ENCODE results near the gene SDR9C7.
"Not testable (repeated sequence)": the region's sequence is repeated elsewhere in the genome, so short reads cannot be mapped to it uniquely, and the experiment has no call there.

Gene SDR9C7

DNA sequence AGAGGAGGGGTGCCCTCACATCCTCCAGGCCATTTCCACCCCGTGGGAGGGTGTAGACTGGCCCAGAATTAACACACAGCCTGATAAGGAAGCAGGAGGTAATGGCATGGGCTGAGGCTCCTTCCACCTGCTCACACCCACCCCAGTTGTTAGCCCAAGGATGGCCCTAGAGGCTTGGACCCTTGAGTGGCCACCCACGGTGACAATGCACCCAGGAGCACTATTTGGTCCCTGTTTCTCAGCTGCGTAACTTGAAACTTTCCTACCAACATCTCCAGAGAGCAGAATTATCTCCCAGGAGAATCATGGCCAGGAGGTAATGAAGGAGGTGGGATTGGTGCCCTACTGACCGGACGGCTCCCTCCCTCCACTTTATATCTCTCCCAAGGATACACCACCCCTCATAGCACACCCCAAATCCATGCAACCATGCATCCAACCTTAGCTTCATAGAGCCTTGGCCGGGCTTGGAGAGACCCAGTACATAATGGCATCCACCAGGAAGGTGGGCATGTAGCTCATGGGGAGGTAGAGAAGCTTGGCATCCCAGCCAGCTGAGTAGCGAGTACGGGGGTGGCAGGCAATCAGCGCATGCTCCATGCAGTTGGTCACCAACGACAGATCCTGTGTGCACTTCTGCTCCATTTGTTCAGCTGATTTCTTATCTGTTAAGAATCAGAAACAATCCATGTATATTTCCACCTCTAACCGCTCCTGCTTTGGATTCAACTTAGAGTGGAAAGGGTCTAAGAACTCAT lies 17.6 kb upstream of the SDR9C7 start:
- DNase-seq: no peak

DNA sequence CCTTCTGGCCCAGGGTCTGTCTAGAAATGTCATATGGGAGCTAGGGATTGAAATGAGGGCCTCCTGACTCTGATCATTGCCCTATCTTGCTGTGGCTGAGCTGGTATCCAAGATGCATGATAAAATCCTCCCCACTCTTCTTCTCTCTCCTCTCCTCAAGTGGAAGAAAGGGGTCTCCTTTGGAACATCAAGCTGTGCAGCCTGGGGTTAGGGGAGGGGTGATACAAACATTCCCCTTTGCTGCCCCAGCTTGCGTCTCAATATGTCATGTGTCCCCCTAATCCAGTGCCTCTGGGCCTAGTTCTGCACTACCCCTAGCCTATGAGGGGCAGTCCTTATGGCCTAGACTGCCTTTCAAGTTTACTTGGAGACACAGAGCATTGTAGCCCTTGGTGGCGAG lies 14.7 kb upstream of the SDR9C7 start:
- DNase-seq: no peak

- DNase-seq: no peak
These were observed 14.2 kb upstream of the SDR9C7 start for GRCh38 chr12:56948457-56948777.

GRCh38 chr12:56947633-56948456 lies 13.6 kb upstream of the SDR9C7 start:
- DNase-seq: no peak

- DNase-seq: no peak
These were observed 9.7 kb upstream of the SDR9C7 start for GRCh38 chr12:56943878-56944277.

GRCh38 chr12:56943374-56943773 lies 9.2 kb upstream of the SDR9C7 start:
- DNase-seq: not testable (repeated sequence)

DNA sequence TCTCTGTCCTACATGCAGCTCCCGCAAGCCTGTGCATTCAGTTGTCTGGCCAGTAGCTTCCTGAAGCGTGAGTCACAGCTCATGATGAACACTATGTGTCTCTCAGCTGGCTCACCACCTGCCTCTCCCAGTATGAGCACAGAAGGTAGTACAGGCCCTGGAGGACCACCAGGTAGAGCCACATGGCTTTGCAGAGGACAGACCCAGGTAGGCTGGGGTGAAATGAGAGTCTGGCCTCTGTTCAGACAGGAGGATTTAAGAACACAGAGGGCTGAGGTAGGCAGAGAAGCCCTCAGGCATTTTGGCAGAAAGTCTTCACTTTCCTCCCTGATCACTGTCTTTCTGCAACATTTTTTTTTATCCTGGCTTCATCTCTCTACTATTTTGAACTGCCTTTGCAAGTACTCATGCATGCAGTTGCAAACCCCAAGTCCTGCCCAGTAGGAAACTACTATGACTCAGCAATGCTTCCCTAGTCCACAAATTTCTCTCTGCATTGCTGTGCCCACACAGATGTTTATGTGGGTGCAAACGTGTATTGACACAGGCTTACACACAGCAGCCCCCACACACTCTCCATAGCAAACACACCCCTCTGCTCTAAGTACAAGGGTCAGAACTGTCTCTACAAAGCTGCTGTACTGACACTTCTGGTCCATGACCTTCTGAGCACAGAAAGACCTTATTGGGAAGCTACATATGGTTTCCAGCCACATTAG lies 7.2 kb upstream of the SDR9C7 start:
- DNase-seq: no peak

- DNase-seq: not testable (repeated sequence)
These were observed 6.7 kb upstream of the SDR9C7 start for GRCh38 chr12:56940942-56941298.

DNA sequence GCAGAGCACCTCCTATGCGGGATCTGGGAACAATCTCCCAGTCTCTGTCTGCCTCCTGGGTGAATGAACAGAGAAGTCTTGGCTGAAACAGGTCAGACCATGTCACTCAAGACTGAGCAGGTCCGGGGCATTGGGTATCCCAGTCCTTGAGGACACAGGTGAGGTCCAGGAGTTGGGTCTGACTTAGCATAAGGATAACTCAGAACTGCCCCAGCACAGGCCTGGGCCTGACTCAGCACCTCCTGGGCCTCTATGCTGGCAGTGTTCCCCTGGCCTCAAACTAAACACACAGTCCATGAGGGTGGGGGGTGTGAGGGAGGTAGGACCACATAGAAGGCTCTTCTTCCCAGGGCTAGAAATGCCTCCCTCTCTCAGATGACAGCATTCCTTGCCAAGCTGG lies 1.5 kb upstream of the SDR9C7 start:
- DNase-seq: no peak

DNA sequence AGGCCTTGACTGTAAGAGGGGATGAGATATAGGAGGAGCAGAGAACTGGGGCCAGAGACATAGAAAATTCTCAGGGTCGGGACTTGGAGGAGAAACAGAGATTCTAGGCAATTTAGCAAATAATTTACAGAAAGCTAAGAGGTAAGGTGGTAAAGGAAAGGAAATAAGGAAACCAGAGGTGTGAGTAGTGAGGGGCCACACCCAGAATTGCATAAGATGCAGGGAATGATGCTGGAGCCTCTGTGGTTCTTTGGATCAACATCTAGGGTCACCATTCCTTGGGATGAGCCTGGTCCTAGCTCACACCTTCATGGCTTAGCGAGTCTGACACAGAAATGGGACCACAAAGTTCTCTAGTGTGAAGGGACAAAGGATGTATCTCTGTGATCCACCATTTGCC lies 949 bp upstream of the SDR9C7 start:
- no peak for DNase-seq

DNA sequence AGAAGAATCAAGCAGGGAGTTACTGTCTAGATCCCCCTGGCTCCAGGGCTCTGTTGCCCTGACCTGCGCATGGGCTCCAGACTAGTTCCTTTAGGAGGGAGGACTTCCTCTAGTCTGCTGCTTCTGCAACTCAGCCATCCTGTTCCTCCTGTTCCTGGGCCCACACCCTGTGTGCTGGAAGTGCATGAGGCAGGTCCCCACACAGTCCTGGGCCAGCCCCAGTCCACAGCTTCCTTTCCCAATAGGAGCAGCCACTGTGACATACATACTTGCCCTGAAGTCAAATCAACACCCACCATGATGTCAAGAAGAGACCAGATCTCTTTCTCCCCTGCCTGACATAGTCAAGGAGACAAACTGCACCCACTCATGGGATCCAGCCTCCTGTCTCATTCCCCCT lies 1.3 kb downstream of the SDR9C7 start:
- DNase-seq: no peak

GRCh38 chr12:56932146-56932545 lies 2.1 kb downstream of the SDR9C7 start:
- no peak for DNase-seq

- peak; percentile 23 for DNase-seq
These were observed 2.7 kb downstream of the SDR9C7 start for GRCh38 chr12:56931474-56931978.

DNA sequence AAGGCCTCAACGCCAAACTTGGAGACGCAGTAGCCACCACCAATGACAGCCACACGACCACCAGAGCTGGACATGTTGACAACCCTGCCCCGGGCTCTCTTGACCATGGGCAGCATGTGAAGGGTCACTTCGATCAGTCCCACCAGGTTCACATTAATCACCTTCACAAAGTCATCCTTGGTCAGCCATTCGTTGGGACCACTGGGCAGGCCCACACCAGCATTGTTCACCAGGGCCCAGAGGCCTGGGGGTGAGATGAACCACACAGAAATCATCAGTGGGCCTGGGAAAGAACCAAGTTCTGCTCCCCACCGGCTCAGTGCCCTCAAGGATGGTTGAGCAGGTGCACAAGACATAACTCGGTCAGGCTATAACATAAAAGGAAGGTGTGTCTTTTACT lies 4.0 kb downstream of the SDR9C7 start:
- DNase-seq: no peak

DNA sequence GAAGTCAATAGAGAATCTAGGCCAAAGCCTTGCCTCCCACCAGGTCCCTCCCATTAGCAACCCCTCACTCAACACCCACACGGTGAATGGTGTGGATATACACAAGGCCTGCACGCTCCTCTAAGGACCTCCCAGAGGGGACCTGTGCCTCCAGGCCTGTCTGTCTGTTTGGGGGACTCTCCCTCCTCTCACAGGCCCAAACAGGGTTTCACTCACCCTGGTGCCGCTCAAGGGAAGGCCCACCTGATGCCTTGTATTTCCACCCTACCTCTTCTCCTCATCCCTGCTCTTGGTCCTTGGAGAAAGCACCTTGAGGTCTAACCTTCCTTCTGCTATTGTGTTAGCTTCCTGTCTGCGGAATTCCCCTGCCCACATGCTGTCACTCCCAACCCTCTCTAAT lies 4.4 kb downstream of the SDR9C7 start:
- DNase-seq: no peak

- no peak for DNase-seq
These were observed 5.9 kb downstream of the SDR9C7 start for GRCh38 chr12:56928262-56928661.

DNA sequence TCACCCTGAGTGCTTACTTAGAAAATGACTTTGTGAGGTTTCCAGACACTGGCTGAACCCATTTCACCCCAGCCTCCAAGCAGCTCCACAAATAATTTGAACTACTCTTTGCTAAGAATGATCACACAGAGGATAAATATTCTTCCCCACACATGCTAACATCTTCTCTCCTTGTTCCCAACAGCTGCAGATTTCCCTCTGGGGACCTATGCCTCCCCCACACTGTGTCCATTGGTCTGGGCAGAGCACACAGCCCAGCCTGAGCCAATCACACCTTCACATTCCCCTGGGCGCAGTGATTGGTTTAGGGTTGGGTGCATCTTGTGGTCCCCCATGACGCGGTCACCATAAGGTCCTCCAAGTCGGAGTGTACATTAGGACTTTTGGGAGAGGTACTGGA lies 6.9 kb downstream of the SDR9C7 start:
- DNase-seq: no peak

DNA sequence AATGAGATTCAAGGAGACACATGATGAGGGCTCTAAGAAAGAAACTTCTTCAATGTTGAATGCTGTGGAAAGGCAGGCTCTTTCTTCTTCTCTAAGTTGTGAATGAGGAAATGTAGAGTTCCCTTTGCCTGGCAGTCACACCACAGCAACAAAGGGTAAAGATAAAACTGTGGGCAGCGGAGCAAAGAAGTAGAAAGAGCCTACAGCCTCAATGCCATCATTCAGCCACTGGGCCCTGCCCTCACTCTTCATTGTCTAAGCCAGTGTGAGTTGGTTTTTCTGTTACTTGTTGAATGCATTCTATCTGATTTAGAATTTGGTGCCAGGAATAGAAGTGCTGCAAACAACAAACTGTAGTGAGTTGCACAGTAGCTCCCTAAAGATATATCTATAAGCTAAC lies 12.2 kb downstream of the SDR9C7 start:
- no peak for DNase-seq

DNA sequence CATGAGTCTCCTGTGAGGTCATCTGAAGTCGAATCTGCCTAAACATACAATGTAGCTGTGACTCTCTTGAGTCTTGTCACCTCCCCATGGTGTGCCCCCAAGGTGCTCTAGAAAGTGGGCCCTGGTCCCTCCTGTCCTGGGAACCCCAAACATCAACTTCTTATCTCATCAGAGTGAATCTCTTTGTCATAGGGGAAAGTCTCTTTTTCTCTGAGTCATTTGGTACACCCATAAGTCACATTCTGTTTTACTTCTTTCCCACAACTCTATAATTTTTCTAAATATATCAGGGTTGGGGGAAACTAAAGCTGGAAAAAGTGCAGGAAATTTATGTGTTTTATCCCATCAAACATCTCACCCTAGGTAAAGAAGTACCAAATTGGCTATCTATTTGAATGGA lies 12.9 kb downstream of the SDR9C7 start:
- DNase-seq: no peak

- DNase-seq: not testable (repeated sequence)
These were observed 16.1 kb downstream of the SDR9C7 start for GRCh38 chr12:56918139-56918538.

- no peak for DNase-seq
These were observed 17.2 kb downstream of the SDR9C7 start for GRCh38 chr12:56916996-56917333.

DNA sequence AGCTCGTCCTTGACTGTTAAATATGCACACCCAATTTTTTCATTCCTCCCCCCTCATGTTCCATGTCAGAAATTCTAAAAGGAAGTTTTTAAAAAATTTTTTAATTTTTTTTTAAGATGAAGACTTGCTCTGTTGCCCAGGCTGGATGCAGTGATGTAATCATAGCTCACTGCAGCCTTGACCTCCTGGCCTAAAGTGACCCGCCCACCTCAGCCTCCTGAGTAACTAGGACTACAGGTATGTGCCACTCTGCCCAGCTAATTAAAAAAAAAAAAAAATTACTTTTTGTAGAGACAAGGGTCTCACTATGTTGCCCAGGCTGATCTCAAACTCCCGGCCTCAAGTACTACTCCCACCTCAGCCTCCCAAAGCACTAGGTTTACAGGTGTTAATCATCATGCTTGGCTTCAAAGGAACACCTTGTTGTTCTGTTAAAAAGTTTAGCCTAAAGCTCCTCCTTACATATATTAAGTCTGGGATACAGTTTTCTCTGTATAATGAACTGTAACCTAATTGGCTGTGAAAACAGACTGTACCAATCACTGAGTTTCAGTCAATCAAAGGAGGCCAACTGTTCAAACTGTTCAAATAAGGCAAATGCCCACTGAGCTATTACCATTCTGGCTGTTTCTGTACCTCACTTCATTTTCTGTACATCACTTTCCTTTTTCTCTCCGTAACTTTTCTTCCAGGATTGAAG lies 17.8 kb downstream of the SDR9C7 start:
- no peak for DNase-seq

- no peak for DNase-seq
These were observed 19.5 kb downstream of the SDR9C7 start for GRCh38 chr12:56914724-56915123.
